GM12873 (cell line): ENCODE results near the gene RGS3.

ENCODE experiments used
- CTCF ChIP-seq: IDR thresholded peaks from 2 replicates; pipeline ENCODE4 v1.5.1; 2012; ENCODE audit warnings: low read depth, mild to moderate bottlenecking, moderate library complexity, low read length, control low read depth; ENCODE audit not compliant: insufficient read depth; ENCODE audit errors: missing control alignments

The RGS3 gene

DNA sequence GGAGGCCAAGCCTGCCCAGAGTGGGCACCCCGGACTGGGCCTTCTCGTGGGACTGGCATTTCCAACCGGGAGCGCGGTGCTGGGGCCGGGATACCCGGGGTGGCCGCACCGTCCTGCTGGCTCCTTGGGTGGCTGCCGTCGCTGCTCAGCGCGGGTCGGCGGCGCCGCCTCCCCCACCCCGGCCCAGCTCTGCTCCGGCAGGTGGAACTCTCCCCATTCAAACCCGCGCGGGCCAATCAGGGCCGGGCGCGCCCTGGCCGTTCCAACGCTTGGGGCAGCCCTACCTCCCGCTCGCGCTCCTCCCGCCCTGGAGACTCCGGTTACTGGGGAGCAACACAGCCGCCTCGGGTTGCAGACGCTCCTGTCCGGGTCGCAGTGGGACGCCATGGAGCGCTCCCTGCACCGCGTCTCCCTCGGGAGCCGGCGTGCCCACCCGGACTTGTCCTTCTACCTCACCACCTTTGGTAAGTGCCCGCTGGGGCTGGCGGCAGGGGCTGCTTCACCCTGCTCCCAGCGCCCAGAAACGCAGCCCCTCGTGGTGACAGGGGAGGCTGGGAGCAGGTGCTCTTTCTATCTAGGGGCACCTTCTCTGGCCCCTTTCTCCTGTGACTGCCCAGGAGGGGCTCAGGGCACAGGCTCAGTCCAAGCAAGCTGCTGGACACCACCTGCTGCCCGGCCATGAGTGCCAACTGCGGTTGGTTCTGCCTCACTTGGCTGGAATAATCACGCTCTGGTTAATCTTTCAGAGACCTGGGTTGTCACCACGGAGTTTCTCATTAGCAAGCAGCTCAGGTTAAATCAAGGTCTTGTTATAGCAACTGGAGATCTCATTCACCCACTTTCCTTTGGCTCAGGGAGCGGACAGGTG lies at the start of gene RGS3:
TSS of gene RGS3 (plus strand) at position 310 of the 868 bp plus-strand sequence. CDS start at position 386, 76 bp downstream.
- no peak for TF ChIP-seq CTCF

- TF ChIP-seq CTCF = no peak
These were observed 47.3 kb upstream of the RGS3 start for GRCh38 chr9:113416149-113416721.

GRCh38 chr9:113417370-113417769 lies 46.2 kb upstream of the RGS3 start:
- TF ChIP-seq CTCF = no peak

GRCh38 chr9:113421726-113422125 lies 41.8 kb upstream of the RGS3 start:
- no peak for TF ChIP-seq CTCF

DNA sequence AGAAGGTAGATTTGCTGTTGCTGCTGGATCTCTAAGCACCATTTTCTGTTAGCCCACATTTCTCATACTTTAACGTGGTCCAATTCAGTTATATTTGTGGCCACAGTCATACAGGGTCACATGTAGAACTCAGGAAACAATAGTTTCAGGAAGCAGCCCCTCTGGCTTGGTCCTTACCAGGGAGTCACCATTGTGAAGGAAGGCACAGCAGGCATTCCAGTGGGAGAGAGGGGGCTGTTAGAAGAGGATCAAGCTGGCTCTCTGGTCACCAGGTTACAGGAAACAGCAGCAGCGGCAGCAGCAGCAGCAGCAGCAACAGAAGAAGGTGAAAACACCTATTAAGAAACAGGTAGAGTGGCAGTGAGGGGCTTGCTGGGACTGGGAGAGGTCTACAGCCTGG lies 38.5 kb upstream of the RGS3 start:
- TF ChIP-seq CTCF = no peak

DNA sequence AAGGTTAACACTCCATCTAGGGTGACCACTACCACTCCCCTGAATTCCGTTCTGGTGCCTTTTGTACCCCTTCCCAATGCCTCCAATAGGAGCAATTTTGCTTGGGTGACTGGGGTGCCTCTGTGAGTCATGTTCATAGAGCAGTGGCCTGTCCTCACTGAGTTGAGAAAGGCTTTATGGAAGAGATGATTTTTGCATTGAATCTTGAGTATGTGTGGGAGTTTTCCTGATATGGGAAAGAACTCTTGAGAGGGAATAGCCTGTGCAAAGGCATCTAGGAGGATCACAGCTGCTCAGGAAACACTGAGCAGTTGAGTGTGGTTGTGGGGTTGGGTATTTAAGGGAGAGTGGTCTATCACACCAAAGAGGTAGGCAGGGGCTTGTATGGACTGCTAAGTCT lies 36.8 kb upstream of the RGS3 start:
- no peak for TF ChIP-seq CTCF

DNA sequence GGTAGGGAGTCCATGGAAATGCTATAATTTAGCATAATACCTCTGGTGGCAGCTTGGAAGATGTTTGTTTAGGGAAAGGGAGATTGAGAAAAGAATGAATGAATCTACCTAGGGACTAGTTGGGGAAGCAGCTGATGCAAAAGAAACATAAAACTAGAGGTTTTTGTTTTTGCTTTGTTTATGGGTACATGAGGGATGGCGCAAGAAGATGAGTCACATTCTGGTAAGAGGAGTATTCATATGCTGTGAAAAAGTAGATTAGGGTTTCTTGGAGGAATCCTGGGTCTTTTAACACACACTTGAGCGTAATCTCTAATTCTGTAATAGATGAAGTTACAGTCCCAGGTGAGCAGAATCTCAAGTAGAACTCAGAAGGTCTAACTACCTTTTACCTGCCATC lies 35.9 kb upstream of the RGS3 start:
- no peak for TF ChIP-seq CTCF
